Hepatocyte (in vitro differentiated cells): ENCODE results near the gene TMPRSS4. TPM values are rescaled to one million over a fixed set of nuclear protein-coding genes. Genes with fewer than 3 reads are reported as not detected.

Source experiments
- DNase-seq: peaks from one replicate; pipeline ENCODE4 v3.0.0-alpha.2; 2016; ENCODE audit warnings: low spot score
- H2AFZ ChIP-seq: fragments of 200-600 bp; sonication (generic); 2 replicates; pipeline ENCODE4 v1.6.0; 2016; ENCODE audit warnings: antibody characterized with exemption, mild to moderate bottlenecking
- H3K27ac ChIP-seq: fragments of 200-600 bp; sonication (generic); 2 replicates; pipeline ENCODE4 v1.5.1; 2016; ENCODE audit warnings: mild to moderate bottlenecking
- H3K27me3 ChIP-seq: fragments of 200-600 bp; sonication (generic); 2 replicates; pipeline ENCODE4 v1.6.1; 2016
- H3K36me3 ChIP-seq: fragments of 200-600 bp; sonication (generic); replicated peaks from 2 replicates; pipeline ENCODE4 v1.5.1; 2016; ENCODE audit warnings: low read depth; ENCODE audit not compliant: insufficient read depth
- H3K4me1 ChIP-seq: fragments of 200-600 bp; sonication (generic); 2 replicates; pipeline ENCODE4 v1.5.1; 2016; ENCODE audit warnings: mild to moderate bottlenecking, moderate library complexity; ENCODE audit not compliant: insufficient read depth
- H3K4me2 ChIP-seq: fragments of 200-600 bp; sonication (generic); 2 replicates; pipeline ENCODE4 v1.6.0; 2016
- H3K4me3 ChIP-seq: fragments of 200-600 bp; sonication (generic); 2 replicates; pipeline ENCODE4 v1.5.1; 2016; ENCODE audit warnings: mild to moderate bottlenecking
- H3K79me2 ChIP-seq: fragments of 200-600 bp; sonication (generic); 2 replicates; pipeline ENCODE4 v1.6.0; 2017; ENCODE audit warnings: mild to moderate bottlenecking
- H3K9me2 ChIP-seq: fragments of 200-600 bp; sonication (generic); replicated peaks from 2 replicates; pipeline ENCODE4 v1.6.0; 2017; ENCODE audit warnings: mild to moderate bottlenecking; ENCODE audit not compliant: insufficient read depth
- H3K9me3 ChIP-seq: fragments of 200-600 bp; sonication (generic); 2 replicates; pipeline ENCODE4 v1.5.1; 2016; ENCODE audit warnings: low read depth, mild to moderate bottlenecking
- H4K20me1 ChIP-seq: fragments of 200-600 bp; sonication (generic); 2 replicates; pipeline ENCODE4 v1.6.0; 2016; ENCODE audit warnings: mild to moderate bottlenecking; ENCODE audit not compliant: insufficient read depth, poor library complexity, severe bottlenecking
- EZH2 ChIP-seq: fragments of 200-600 bp; sonication (generic); IDR thresholded peaks from 2 replicates; pipeline ENCODE4 v1.6.1; 2016; ENCODE audit warnings: antibody characterized with exemption, mild to moderate bottlenecking, borderline replicate concordance
- EZH2phosphoT487 ChIP-seq: fragments of 200-600 bp; sonication (generic); IDR thresholded peaks from one replicate; pipeline ENCODE4 v1.6.1; 2018; ENCODE audit warnings: antibody characterized with exemption, mild to moderate bottlenecking, low read depth, moderate library complexity; ENCODE audit not compliant: unreplicated experiment, severe bottlenecking
- WGBS: methylation state at CpG from one replicate; pipeline ENCODE4 v1.1.6; 2016; ENCODE audit warnings: low lambda C conversion rate; ENCODE audit errors: missing lambda C conversion rate; 5-methylcytosine and 5-hydroxymethylcytosine counted together
- polyA plus RNA-seq: library from polyadenylated mRNA; unstranded; fragments of >200 nt; fragmentation: Nextera tagmentation; extraction: Ambion mirVana; gene quantifications from 2 replicates; pipeline ENCODE4 v1.2.1, GENCODE V29; 2016
- total RNA-seq: library from RNA; depleted of rRNA; stranded (reverse); fragments of >200 nt; gene quantifications from 2 replicates; pipeline ENCODE4 v1.2.3, GENCODE V29; 2014
- TF ChIP-seq, protein P1 (sequence below): fragments of 200-600 bp; sonication (generic); IDR thresholded peaks from 2 replicates; pipeline ENCODE4 v1.5.1; 2016; ENCODE audit warnings: antibody characterized with exemption, mild to moderate bottlenecking; ENCODE audit not compliant: poor library complexity

TMPRSS4 gene
- total and polyA plus RNA-seq, 2 experiments from 2014 or later = 10.9 to 16.2 TPM

GRCh38 chr11:118143661-118144185 is 66.8 kb downstream of the TMPRSS4 start:
- Histone ChIP-seq H3K4me3 (no peak overlapping the region), H3K27ac (no peak overlapping the region), H3K9me2 (no peaks in the 10 kb centered on the region), H3K4me2 (no peak overlapping the region), H3K4me1 (no peaks in the 10 kb centered on the region), H3K79me2 (no peaks in the 10 kb centered on the region), H3K27me3 (peaks cover 33% of the 10 kb centered on the region), H3K36me3 (no peaks in the 10 kb centered on the region), H4K20me1 (no peaks in the 10 kb centered on the region), H3K9me3 (no peaks in the 10 kb centered on the region), H2AFZ (no peak overlapping the region)
- 85% methylated on average over 12 of the region's 12 CpGs for WGBS
- no peak for DNase-seq
- TF ChIP-seq EZH2 (no peak), EZH2phosphoT487 (no peak)
- TF ChIP-seq, protein P1, sequence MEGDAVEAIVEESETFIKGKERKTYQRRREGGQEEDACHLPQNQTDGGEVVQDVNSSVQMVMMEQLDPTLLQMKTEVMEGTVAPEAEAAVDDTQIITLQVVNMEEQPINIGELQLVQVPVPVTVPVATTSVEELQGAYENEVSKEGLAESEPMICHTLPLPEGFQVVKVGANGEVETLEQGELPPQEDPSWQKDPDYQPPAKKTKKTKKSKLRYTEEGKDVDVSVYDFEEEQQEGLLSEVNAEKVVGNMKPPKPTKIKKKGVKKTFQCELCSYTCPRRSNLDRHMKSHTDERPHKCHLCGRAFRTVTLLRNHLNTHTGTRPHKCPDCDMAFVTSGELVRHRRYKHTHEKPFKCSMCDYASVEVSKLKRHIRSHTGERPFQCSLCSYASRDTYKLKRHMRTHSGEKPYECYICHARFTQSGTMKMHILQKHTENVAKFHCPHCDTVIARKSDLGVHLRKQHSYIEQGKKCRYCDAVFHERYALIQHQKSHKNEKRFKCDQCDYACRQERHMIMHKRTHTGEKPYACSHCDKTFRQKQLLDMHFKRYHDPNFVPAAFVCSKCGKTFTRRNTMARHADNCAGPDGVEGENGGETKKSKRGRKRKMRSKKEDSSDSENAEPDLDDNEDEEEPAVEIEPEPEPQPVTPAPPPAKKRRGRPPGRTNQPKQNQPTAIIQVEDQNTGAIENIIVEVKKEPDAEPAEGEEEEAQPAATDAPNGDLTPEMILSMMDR = no peak

GRCh38 chr11:118144301-118145268 is 67.7 kb downstream of the TMPRSS4 start:
- no peak overlapping the region for H3K27ac ChIP-seq
- H3K27me3 ChIP-seq = peaks cover 41% of the 10 kb centered on the region
- H3K36me3 ChIP-seq = no peaks in the 10 kb centered on the region
- H3K4me2 ChIP-seq = no peak overlapping the region
- no peak for DNase-seq
- no peaks in the 10 kb centered on the region for H4K20me1 ChIP-seq
- no peak for TF ChIP-seq EZH2
- TF ChIP-seq EZH2phosphoT487 = no peak
- TF ChIP-seq, protein P1 = no peak
- no peak overlapping the region for H3K4me3 ChIP-seq
- H2AFZ ChIP-seq = no peak overlapping the region
- H3K9me2 ChIP-seq = no peaks in the 10 kb centered on the region
- H3K9me3 ChIP-seq = no peaks in the 10 kb centered on the region
- H3K79me2 ChIP-seq = no peaks in the 10 kb centered on the region
- H3K4me1 ChIP-seq = no peaks in the 10 kb centered on the region
- 65% methylated on average over 20 of the region's 20 CpGs for WGBS

GRCh38 chr11:118145285-118146227 is 68.7 kb downstream of the TMPRSS4 start:
- peaks cover 51% of the 10 kb centered on the region for H3K27me3 ChIP-seq

More at GRCh38 chr11:118145285-118146227, 68.7 kb downstream of the TMPRSS4 start:
- Histone ChIP-seq H2AFZ (peak overlapping the region; percentile 91), H3K9me3 (no peaks in the 10 kb centered on the region), H4K20me1 (no peaks in the 10 kb centered on the region), H3K4me2 (peak overlapping the region; percentile 100), H3K79me2 (no peaks in the 10 kb centered on the region), H3K27ac (no peak overlapping the region), H3K4me3 (peak overlapping the region; percentile 30), H3K36me3 (no peaks in the 10 kb centered on the region), H3K4me1 (no peaks in the 10 kb centered on the region), H3K9me2 (no peaks in the 10 kb centered on the region)
- TF ChIP-seq, protein P1 = peak; percentile 94
- TF ChIP-seq EZH2phosphoT487 = no peak
- DNase-seq = peak; percentile 94
- 2% methylated on average over 46 of the region's 78 CpGs for WGBS
